HG03103 (cell line): ENCODE data around the gene ZSCAN10.
"Not testable (repeated sequence)": the region's sequence is repeated elsewhere in the genome, so short reads cannot be mapped to it uniquely, and the experiment has no call there.

Source experiments
- ATAC-seq: cut with Tn5 transposase; IDR thresholded peaks from one replicate; pipeline ENCODE4 v1.9.1; 2021; ENCODE audit warnings: low read depth; ENCODE audit not compliant: unreplicated experiment

Gene ZSCAN10

GRCh38 chr16:3098459-3099394 lies at the start of gene ZSCAN10:
Gene ZSCAN10 (minus strand): TSS chr16:3099294. CDS start chr16:3092937, 6,357 bp downstream.
- no peak for ATAC-seq

GRCh38 chr16:3148256-3149192 lies 49.4 kb upstream of the ZSCAN10 start:
- ATAC-seq = no peak

- no peak for ATAC-seq
Observed at GRCh38 chr16:3147757-3148104, 48.6 kb upstream of the ZSCAN10 start.

GRCh38 chr16:3147046-3147756 lies 48.1 kb upstream of the ZSCAN10 start:
- ATAC-seq = no peak

- no peak for ATAC-seq
Observed at GRCh38 chr16:3145660-3146059, 46.6 kb upstream of the ZSCAN10 start.

- no peak for ATAC-seq
Observed at GRCh38 chr16:3145151-3145550, 46.1 kb upstream of the ZSCAN10 start.

GRCh38 chr16:3144321-3144983 lies 45.4 kb upstream of the ZSCAN10 start:
- no peak for ATAC-seq

- no peak for ATAC-seq
Observed at GRCh38 chr16:3143598-3144320, 44.7 kb upstream of the ZSCAN10 start.

GRCh38 chr16:3143189-3143588 lies 44.1 kb upstream of the ZSCAN10 start:
- ATAC-seq = no peak

GRCh38 chr16:3142770-3143169 lies 43.7 kb upstream of the ZSCAN10 start:
- no peak for ATAC-seq

GRCh38 chr16:3142327-3142726 lies 43.2 kb upstream of the ZSCAN10 start:
- ATAC-seq = no peak

- no peak for ATAC-seq
Observed at GRCh38 chr16:3141781-3142311, 42.8 kb upstream of the ZSCAN10 start.

GRCh38 chr16:3140603-3141427 lies 41.7 kb upstream of the ZSCAN10 start:
- no peak for ATAC-seq

- ATAC-seq = not testable (repeated sequence)
Observed at GRCh38 chr16:3139561-3139960, 40.5 kb upstream of the ZSCAN10 start.

- no peak for ATAC-seq
Observed at GRCh38 chr16:3138823-3139426, 39.8 kb upstream of the ZSCAN10 start.

GRCh38 chr16:3138342-3138741 lies 39.2 kb upstream of the ZSCAN10 start:
- no peak for ATAC-seq

- ATAC-seq = no peak
Observed at GRCh38 chr16:3137267-3137666, 38.2 kb upstream of the ZSCAN10 start.

- ATAC-seq = peak; percentile 29
Observed at GRCh38 chr16:3135126-3135715, 36.1 kb upstream of the ZSCAN10 start.
